ENCODE measurements around the gene RNF166. TPM values are rescaled to one million over a fixed set of nuclear protein-coding genes. Genes with fewer than 3 reads are reported as not detected.

RNF166 gene
- total RNA-seq, 1 donor from 2014 or later: 26.1 TPM

- no peak for DNase-seq (ENCODE audit: low read depth)
These were observed 12.6 kb downstream of the RNF166 start for GRCh38 chr16:88693420-88694177.

GRCh38 chr16:88692861-88693260 lies 13.3 kb downstream of the RNF166 start:
- DNase-seq (ENCODE audit: low read depth): no peak

GRCh38 chr16:88691924-88692560 lies 14.2 kb downstream of the RNF166 start:
- DNase-seq (ENCODE audit: low read depth): peak; percentile 63

GRCh38 chr16:88691129-88691813 lies 14.9 kb downstream of the RNF166 start:
- DNase-seq (ENCODE audit: low read depth): no peak

GRCh38 chr16:88690341-88691128 lies 15.7 kb downstream of the RNF166 start:
- no peak for DNase-seq (ENCODE audit: low read depth)

- DNase-seq (ENCODE audit: low read depth): peak; percentile 47
These were observed 18.0 kb downstream of the RNF166 start for GRCh38 chr16:88688013-88688778.

- DNase-seq (ENCODE audit: low read depth): no peak
These were observed 18.6 kb downstream of the RNF166 start for GRCh38 chr16:88687676-88688012.

- no peak for DNase-seq (ENCODE audit: low read depth)
These were observed 19.0 kb downstream of the RNF166 start for GRCh38 chr16:88687254-88687576.

- peak; percentile 79 for DNase-seq (ENCODE audit: low read depth)
These were observed 19.6 kb downstream of the RNF166 start, which contains the start of gene SNAI3 for GRCh38 chr16:88686439-88687253. Gene SNAI3 (minus strand): TSS chr16:88686507. CDS start chr16:88686406, 101 bp downstream.

- no peak for DNase-seq (ENCODE audit: low read depth)
These were observed 20.2 kb downstream of the RNF166 start for GRCh38 chr16:88686062-88686438.

GRCh38 chr16:88685156-88686061 lies 20.8 kb downstream of the RNF166 start:
- DNase-seq (ENCODE audit: low read depth): peak; percentile 35

- no peak for DNase-seq (ENCODE audit: low read depth)
These were observed 21.5 kb downstream of the RNF166 start for GRCh38 chr16:88684569-88685155.

- no peak for DNase-seq (ENCODE audit: low read depth)
These were observed 24.3 kb downstream of the RNF166 start for GRCh38 chr16:88681709-88682451.

GRCh38 chr16:88681084-88681680 lies 25.0 kb downstream of the RNF166 start:
- no peak for DNase-seq (ENCODE audit: low read depth)

- no peak for DNase-seq (ENCODE audit: low read depth)
These were observed 25.6 kb downstream of the RNF166 start for GRCh38 chr16:88680554-88681083.

GRCh38 chr16:88678224-88678979 lies 27.8 kb downstream of the RNF166 start:
- DNase-seq (ENCODE audit: low read depth): no peak
